Measurements from ENCODE around the gene NKX6-1.

The NKX6-1 gene

DNA sequence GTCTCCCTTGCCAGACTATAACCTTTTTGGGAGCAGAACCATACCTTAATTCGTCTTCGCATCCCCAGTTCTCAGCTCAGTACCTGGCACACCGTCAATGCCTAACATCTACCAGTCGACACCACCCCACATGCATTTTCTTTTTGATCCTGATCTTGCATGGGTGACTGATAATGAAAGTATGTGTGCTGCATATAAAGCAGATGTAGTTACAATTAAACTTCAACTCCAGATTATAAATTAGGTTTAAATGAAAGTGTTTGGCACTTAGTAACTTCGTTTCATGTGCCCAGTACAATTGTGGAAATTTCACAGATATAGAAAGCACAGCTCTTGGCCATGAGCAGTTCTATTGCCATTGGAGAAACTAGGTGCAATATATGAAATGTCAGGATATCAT, 8.8 kb upstream of the NKX6-1 start:
- no peak overlapping the region for H3K4me3 ChIP-seq (replicated peaks; ENCODE audit: low read depth, low read length)
- no peak for DNase-seq (ENCODE audit: extremely low read depth, insufficient read length)
- no peaks in the 10 kb centered on the region for H3K36me3 ChIP-seq (ENCODE audit: control insufficient read depth, insufficient read depth, low read length)
- H3K27me3 ChIP-seq (replicated peaks; ENCODE audit: control insufficient read depth, insufficient read depth, low read length): 0 out of 2 replicates have a peak, but pooled peaks cover under 1% of the 10 kb centered on the region
- TF ChIP-seq, protein P1, sequence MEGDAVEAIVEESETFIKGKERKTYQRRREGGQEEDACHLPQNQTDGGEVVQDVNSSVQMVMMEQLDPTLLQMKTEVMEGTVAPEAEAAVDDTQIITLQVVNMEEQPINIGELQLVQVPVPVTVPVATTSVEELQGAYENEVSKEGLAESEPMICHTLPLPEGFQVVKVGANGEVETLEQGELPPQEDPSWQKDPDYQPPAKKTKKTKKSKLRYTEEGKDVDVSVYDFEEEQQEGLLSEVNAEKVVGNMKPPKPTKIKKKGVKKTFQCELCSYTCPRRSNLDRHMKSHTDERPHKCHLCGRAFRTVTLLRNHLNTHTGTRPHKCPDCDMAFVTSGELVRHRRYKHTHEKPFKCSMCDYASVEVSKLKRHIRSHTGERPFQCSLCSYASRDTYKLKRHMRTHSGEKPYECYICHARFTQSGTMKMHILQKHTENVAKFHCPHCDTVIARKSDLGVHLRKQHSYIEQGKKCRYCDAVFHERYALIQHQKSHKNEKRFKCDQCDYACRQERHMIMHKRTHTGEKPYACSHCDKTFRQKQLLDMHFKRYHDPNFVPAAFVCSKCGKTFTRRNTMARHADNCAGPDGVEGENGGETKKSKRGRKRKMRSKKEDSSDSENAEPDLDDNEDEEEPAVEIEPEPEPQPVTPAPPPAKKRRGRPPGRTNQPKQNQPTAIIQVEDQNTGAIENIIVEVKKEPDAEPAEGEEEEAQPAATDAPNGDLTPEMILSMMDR (IDR thresholded peaks at IDR 0.05; ENCODE audit: insufficient read depth, low read length, poor library complexity, severe bottlenecking): no peak

DNA sequence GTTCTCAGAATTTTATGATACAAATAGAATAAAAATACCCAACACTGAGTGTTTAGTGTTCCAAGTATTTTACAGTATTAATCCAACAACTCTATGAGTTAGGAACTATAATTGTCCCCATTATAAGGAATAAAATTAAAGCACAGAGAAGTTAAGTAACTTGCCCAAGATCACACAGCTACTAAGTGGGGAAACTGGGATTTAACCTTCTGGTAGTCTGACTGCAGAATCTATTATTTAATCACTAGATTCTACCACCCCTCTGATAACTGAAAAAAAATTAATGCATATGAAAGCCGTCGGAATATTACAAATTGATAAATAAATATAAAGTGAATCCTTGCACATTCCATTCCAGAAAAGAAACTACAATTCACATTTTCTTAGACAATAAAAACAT, 5.7 kb upstream of the NKX6-1 start:
- TF ChIP-seq, protein P1 (IDR thresholded peaks at IDR 0.05; ENCODE audit: insufficient read depth, low read length, poor library complexity, severe bottlenecking): no peak
- no peaks in the 10 kb centered on the region for H3K36me3 ChIP-seq (ENCODE audit: control insufficient read depth, insufficient read depth, low read length)
- 0 out of 2 replicates have a peak, but pooled peaks cover 1% of the 10 kb centered on the region for H3K27me3 ChIP-seq (replicated peaks; ENCODE audit: control insufficient read depth, insufficient read depth, low read length)
- no peak for DNase-seq (ENCODE audit: extremely low read depth, insufficient read length)
- H3K4me3 ChIP-seq (replicated peaks; ENCODE audit: low read depth, low read length): no peak overlapping the region

DNA sequence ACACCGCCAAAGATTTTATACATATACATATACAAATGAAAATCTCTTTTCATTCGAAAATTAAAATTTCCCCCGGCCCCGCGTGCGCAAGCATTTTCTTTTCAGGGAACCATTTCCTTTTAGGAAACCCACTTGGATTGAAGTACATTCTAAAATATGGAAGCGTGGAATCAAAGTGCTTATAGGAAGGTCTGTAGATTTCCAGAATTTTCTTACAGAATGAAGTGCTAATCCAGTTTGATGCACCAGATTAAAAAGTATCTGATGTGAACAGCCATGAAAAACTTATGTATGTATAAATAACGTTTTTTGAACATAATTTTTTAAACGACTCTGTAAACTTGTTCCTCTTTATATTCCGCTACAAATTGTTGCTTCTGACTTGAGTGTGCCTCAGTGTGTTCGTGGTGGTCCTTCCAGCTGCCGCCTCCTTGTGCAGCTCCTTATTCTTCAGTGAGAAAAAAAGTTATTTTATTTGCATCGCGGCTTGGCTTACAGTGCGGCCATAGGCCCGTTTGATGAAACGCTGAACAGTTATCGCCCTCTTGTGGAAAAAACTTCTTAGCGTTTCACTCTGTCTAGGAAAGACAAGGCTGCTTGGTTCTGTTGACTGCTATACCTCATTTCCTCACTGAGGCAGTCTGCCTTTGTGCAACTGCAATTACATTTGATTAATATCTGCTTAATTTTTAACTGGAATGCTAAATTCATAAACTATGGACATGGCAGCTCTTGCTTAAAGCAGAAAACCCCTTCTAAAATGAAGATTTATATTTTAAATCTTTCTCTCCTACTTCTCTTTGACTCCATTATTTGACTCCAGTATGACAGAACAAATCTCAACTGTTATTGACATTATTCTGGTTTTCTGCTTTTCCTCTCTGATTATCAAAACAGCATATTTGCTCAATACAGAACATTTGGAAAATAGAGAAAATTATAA, 4.7 kb upstream of the NKX6-1 start:
- Histone ChIP-seq H3K4me3 (replicated peaks; ENCODE audit: low read depth, low read length) (no peak overlapping the region), H3K27me3 (replicated peaks; ENCODE audit: control insufficient read depth, insufficient read depth, low read length) (0 out of 2 replicates have a peak, but pooled peaks cover 1% of the 10 kb centered on the region), H3K36me3 (ENCODE audit: control insufficient read depth, insufficient read depth, low read length) (no peaks in the 10 kb centered on the region)
- TF ChIP-seq, protein P1 (IDR thresholded peaks at IDR 0.05; ENCODE audit: insufficient read depth, low read length, poor library complexity, severe bottlenecking): peak; percentile 62
- no peak for DNase-seq (ENCODE audit: extremely low read depth, insufficient read length)

DNA sequence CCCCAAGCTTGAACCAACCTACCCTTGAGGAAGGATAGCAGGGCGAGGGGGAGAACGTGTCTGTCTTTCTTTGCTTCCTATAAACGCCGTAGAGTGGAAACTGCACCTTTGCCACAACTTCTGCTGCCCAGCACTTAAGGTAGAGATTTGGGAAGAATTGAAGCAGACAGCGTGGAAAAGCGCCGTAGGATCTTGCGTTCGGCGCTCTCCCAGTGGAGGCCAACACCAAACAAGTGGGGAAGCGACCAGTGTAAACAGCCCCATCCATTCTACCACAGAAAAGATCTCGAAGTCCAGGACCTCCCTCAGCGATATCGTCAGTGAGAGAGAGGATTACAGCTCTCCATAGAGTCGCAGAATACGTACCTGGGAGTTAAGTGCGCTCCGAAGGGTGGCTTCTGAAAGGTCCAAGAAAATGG, 3.9 kb upstream of the NKX6-1 start:
- peaks cover 1% of the 10 kb centered on the region; the same call in 1 of the 2 replicates for H3K27me3 ChIP-seq (replicated peaks; ENCODE audit: control insufficient read depth, insufficient read depth, low read length)
- TF ChIP-seq, protein P1 (IDR thresholded peaks at IDR 0.05; ENCODE audit: insufficient read depth, low read length, poor library complexity, severe bottlenecking): no peak
- H3K36me3 ChIP-seq (ENCODE audit: control insufficient read depth, insufficient read depth, low read length): no peaks in the 10 kb centered on the region
- DNase-seq (ENCODE audit: extremely low read depth, insufficient read length): no peak
- H3K4me3 ChIP-seq (replicated peaks; ENCODE audit: low read depth, low read length): no peak overlapping the region

DNA sequence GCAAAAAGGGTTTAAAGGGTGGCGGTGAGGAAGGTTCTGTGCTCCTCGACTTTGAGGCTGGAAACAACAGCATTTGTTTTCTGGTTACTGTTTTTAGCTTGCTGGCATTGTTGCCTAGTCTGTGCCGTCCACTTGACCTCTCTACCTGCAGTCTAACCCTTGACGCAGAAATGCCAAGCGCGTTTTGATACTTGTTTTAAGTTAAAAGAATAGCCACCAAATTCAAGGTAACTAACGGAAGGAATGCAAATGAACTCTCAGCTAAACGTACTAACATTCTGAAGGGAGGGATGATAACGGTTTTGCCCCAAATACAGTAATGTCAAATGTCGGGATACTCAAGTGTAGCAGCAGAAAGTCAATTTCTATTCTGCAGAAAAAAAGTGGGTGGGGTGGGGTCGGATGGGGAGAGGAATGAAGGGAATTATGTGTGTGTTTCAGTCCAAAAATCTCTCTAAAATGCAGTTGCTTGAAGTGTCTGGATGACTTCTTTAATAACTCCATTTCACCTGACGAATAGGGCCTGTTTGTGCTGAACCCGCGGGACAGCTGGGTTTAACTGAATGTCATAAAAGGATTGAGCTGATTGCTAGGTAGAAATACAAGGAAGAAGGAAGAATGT, 3.4 kb upstream of the NKX6-1 start:
- DNase-seq (ENCODE audit: extremely low read depth, insufficient read length): no peak
- H3K27me3 ChIP-seq (replicated peaks; ENCODE audit: control insufficient read depth, insufficient read depth, low read length): peaks cover 1% of the 10 kb centered on the region; the same call in 1 of the 2 replicates
- TF ChIP-seq, protein P1 (IDR thresholded peaks at IDR 0.05; ENCODE audit: insufficient read depth, low read length, poor library complexity, severe bottlenecking): no peak
- no peak overlapping the region for H3K4me3 ChIP-seq (replicated peaks; ENCODE audit: low read depth, low read length)
- no peaks in the 10 kb centered on the region for H3K36me3 ChIP-seq (ENCODE audit: control insufficient read depth, insufficient read depth, low read length)
